Ishikawa (cell line): ENCODE data around the gene FMNL2.

Experiments used
- CEBPB ChIP-seq: IDR thresholded peaks from 2 replicates; pipeline ENCODE4 v1.6.1; 2012
- CREB1 ChIP-seq: IDR thresholded peaks from 2 replicates; pipeline ENCODE4 v1.6.1; 2012; ENCODE audit warnings: low read depth
- EGR1 ChIP-seq: IDR thresholded peaks from 2 replicates; pipeline ENCODE4 v1.6.1; 2012
- EP300 ChIP-seq: IDR thresholded peaks from 2 replicates; pipeline ENCODE4 v1.6.1; 2012; ENCODE audit warnings: borderline replicate concordance
- FOXM1 ChIP-seq: IDR thresholded peaks from 2 replicates; pipeline ENCODE4 v1.6.1; 2012; ENCODE audit warnings: low read depth, borderline replicate concordance
- MAX ChIP-seq: IDR thresholded peaks from 2 replicates; pipeline ENCODE4 v1.6.1; 2012
- NFIC ChIP-seq: IDR thresholded peaks from 2 replicates; pipeline ENCODE4 v1.6.1; 2012
- RAD21 ChIP-seq: IDR thresholded peaks from 2 replicates; pipeline ENCODE4 v1.6.1; 2012; ENCODE audit warnings: low read depth
- REST ChIP-seq: IDR thresholded peaks from 2 replicates; pipeline ENCODE4 v1.6.1; 2012; ENCODE audit warnings: low read depth, mild to moderate bottlenecking
- TAF1 ChIP-seq: IDR thresholded peaks from 2 replicates; pipeline ENCODE4 v1.6.1; 2012; ENCODE audit warnings: low read depth, mild to moderate bottlenecking
- TCF12 ChIP-seq: IDR thresholded peaks from 2 replicates; pipeline ENCODE4 v1.6.1; 2012; ENCODE audit warnings: low read depth
- TEAD4 ChIP-seq: IDR thresholded peaks from 2 replicates; pipeline ENCODE4 v1.6.1; 2012
- USF1 ChIP-seq: IDR thresholded peaks from 2 replicates; pipeline ENCODE4 v1.6.1; 2012
- YY1 ChIP-seq: IDR thresholded peaks from 2 replicates; pipeline ENCODE4 v1.6.1; 2012; ENCODE audit warnings: low read depth
- ZBTB7A ChIP-seq: IDR thresholded peaks from 2 replicates; pipeline ENCODE4 v1.6.1; 2012; ENCODE audit warnings: low read depth

FMNL2 gene

GRCh38 chr2:152510621-152511020 lies 175.6 kb downstream of the FMNL2 start:
- no peak for TF ChIP-seq TCF12
- no peak for TF ChIP-seq EGR1

GRCh38 chr2:152511981-152512380 lies 177.0 kb downstream of the FMNL2 start:
- TF ChIP-seq NFIC (no peak), CEBPB (no peak), USF1 (no peak), TEAD4 (no peak), YY1 (no peak), TAF1 (no peak), TCF12 (no peak), EP300 (no peak)

- TF ChIP-seq TAF1 (no peak), NFIC (no peak), EP300 (no peak), MAX (no peak), YY1 (no peak), TEAD4 (no peak), USF1 (no peak), ZBTB7A (no peak), EGR1 (no peak), REST (no peak), FOXM1 (no peak), CEBPB (no peak)
Observed at GRCh38 chr2:152513029-152513428, 178.1 kb downstream of the FMNL2 start.

- TF ChIP-seq EP300 = no peak
- peak; percentile 81 for TF ChIP-seq NFIC
Observed at GRCh38 chr2:152513681-152514080, 178.7 kb downstream of the FMNL2 start.

GRCh38 chr2:152518034-152518433 lies 183.1 kb downstream of the FMNL2 start:
- no peak for TF ChIP-seq NFIC
- no peak for TF ChIP-seq TCF12
- no peak for TF ChIP-seq EP300
- no peak for TF ChIP-seq RAD21

GRCh38 chr2:152518641-152519580 lies 183.9 kb downstream of the FMNL2 start:
- no peak for TF ChIP-seq CREB1
- TF ChIP-seq MAX = no peak
- no peak for TF ChIP-seq TCF12
- no peak for TF ChIP-seq REST
- no peak for TF ChIP-seq ZBTB7A
- no peak for TF ChIP-seq USF1
- no peak for TF ChIP-seq RAD21

- no peak for TF ChIP-seq FOXM1
- no peak for TF ChIP-seq TEAD4
- no peak for TF ChIP-seq CEBPB
- no peak for TF ChIP-seq TCF12
- no peak for TF ChIP-seq ZBTB7A
- no peak for TF ChIP-seq EP300
- TF ChIP-seq MAX = no peak
- no peak for TF ChIP-seq REST
Observed at GRCh38 chr2:152519581-152519952, 184.6 kb downstream of the FMNL2 start.
